ENCODE results near the gene PEX14.

DNA sequence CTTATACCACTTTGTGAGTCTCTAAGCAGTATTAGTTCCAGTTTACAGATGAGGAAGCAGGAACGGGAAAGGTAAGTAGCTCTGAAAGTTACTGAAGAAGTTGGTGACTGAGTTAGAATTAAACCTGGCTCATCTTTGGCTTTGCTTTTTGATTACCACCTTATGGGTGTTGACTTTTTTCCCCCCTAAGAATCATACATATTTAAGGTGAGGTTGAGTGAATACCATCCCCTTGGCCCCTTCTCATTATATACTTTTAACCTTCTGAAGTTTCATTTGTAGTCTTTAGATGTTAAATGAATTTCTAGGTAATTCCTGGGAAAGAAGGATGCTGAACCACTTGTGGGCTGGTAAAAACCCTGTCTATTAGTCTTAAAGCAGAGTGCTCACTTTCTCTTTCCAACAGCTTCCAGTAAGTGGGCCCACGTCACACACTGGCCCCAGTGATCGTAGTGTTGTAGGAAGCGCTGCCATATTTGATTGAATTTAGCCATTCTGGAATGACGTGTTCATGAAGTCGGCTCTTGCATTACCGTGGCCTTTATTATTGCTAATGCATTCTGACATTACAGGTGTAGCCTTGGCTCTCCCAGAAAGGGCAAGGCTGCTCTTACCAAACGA is 46.9 kb downstream of the PEX14 start:
- TF ChIP-seq, protein P1, sequence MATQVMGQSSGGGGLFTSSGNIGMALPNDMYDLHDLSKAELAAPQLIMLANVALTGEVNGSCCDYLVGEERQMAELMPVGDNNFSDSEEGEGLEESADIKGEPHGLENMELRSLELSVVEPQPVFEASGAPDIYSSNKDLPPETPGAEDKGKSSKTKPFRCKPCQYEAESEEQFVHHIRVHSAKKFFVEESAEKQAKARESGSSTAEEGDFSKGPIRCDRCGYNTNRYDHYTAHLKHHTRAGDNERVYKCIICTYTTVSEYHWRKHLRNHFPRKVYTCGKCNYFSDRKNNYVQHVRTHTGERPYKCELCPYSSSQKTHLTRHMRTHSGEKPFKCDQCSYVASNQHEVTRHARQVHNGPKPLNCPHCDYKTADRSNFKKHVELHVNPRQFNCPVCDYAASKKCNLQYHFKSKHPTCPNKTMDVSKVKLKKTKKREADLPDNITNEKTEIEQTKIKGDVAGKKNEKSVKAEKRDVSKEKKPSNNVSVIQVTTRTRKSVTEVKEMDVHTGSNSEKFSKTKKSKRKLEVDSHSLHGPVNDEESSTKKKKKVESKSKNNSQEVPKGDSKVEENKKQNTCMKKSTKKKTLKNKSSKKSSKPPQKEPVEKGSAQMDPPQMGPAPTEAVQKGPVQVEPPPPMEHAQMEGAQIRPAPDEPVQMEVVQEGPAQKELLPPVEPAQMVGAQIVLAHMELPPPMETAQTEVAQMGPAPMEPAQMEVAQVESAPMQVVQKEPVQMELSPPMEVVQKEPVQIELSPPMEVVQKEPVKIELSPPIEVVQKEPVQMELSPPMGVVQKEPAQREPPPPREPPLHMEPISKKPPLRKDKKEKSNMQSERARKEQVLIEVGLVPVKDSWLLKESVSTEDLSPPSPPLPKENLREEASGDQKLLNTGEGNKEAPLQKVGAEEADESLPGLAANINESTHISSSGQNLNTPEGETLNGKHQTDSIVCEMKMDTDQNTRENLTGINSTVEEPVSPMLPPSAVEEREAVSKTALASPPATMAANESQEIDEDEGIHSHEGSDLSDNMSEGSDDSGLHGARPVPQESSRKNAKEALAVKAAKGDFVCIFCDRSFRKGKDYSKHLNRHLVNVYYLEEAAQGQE (IDR thresholded peaks at IDR 0.05; ENCODE audit: low read depth) = no peak
- TF ChIP-seq, protein P2, sequence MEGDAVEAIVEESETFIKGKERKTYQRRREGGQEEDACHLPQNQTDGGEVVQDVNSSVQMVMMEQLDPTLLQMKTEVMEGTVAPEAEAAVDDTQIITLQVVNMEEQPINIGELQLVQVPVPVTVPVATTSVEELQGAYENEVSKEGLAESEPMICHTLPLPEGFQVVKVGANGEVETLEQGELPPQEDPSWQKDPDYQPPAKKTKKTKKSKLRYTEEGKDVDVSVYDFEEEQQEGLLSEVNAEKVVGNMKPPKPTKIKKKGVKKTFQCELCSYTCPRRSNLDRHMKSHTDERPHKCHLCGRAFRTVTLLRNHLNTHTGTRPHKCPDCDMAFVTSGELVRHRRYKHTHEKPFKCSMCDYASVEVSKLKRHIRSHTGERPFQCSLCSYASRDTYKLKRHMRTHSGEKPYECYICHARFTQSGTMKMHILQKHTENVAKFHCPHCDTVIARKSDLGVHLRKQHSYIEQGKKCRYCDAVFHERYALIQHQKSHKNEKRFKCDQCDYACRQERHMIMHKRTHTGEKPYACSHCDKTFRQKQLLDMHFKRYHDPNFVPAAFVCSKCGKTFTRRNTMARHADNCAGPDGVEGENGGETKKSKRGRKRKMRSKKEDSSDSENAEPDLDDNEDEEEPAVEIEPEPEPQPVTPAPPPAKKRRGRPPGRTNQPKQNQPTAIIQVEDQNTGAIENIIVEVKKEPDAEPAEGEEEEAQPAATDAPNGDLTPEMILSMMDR (IDR thresholded peaks at IDR 0.05 in 2 of 3, conservative IDR thresholded peaks at IDR 0.05 in 1 of 3; ENCODE audit: borderline replicate concordance in 1 of 3, insufficient read depth in 1 of 3, low read depth in 2 of 3, low read length in 2 of 3) = no peak
- no peak for TF ChIP-seq YY1 (IDR thresholded peaks at IDR 0.05; ENCODE audit: extremely low read depth, insufficient replicate concordance, low read depth, low read length)
- TF ChIP-seq POLR2A (IDR thresholded peaks at IDR 0.05; ENCODE audit: borderline replicate concordance, extremely low read depth, insufficient read depth, insufficient read length) = no peak
- no peak for TF ChIP-seq ZNF274 (IDR thresholded peaks at IDR 0.05; ENCODE audit: low read depth, low read length)
- no peak for TF ChIP-seq POLR2AphosphoS5 (IDR thresholded peaks at IDR 0.05; ENCODE audit: low read depth, low read length)
- TF ChIP-seq EZH2 (IDR thresholded peaks at IDR 0.05) = no peak
- TF ChIP-seq JUND (IDR thresholded peaks at IDR 0.05) = no peak
- TF ChIP-seq RAD21 (IDR thresholded peaks at IDR 0.05; ENCODE audit: low read depth) = no peak
